ENCODE measurements around the gene BET1L.

BET1L gene

DNA sequence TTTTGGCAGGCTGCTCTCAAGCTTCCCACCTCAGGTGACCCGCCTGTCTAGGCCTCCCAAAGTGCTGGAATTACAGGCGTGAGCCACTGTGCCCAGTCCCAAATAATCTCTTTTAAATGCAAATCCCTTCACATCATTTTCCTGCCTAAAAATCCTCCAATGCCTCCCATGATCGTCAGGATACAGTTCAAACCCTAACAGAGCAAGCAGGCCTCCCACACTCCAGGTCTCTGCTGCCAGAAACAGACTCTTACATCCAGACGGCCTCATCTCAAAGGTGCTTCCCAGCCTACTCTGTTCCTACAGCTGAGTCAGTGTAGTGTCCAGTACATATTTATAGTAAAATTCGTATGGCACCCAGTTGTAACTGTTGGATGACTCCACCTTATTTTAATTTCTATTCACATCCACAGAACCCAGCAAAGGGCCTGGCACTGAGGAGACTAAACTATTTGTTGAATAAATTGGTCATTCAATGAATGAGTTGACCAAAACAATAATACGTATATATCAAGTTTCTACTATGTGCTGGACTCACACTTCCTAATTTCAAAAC lies 20.7 kb upstream of the BET1L start:
- TF ChIP-seq, protein P1, sequence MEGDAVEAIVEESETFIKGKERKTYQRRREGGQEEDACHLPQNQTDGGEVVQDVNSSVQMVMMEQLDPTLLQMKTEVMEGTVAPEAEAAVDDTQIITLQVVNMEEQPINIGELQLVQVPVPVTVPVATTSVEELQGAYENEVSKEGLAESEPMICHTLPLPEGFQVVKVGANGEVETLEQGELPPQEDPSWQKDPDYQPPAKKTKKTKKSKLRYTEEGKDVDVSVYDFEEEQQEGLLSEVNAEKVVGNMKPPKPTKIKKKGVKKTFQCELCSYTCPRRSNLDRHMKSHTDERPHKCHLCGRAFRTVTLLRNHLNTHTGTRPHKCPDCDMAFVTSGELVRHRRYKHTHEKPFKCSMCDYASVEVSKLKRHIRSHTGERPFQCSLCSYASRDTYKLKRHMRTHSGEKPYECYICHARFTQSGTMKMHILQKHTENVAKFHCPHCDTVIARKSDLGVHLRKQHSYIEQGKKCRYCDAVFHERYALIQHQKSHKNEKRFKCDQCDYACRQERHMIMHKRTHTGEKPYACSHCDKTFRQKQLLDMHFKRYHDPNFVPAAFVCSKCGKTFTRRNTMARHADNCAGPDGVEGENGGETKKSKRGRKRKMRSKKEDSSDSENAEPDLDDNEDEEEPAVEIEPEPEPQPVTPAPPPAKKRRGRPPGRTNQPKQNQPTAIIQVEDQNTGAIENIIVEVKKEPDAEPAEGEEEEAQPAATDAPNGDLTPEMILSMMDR (IDR thresholded peaks at IDR 0.05; ENCODE audit: insufficient read depth, low read depth, low read length, missing control alignments): no peak
- no peak overlapping the region for H3K4me3 ChIP-seq (ENCODE audit: low read length)
- DNase-seq (ENCODE audit: low read depth): no peak

- H3K4me3 ChIP-seq (ENCODE audit: low read length): no peak overlapping the region
- TF ChIP-seq, protein P1 (IDR thresholded peaks at IDR 0.05; ENCODE audit: insufficient read depth, low read depth, low read length, missing control alignments): no peak
- DNase-seq (ENCODE audit: low read depth): peak; percentile 78
These were observed 18.7 kb upstream of the BET1L start for GRCh38 chr11:225734-226453.

DNA sequence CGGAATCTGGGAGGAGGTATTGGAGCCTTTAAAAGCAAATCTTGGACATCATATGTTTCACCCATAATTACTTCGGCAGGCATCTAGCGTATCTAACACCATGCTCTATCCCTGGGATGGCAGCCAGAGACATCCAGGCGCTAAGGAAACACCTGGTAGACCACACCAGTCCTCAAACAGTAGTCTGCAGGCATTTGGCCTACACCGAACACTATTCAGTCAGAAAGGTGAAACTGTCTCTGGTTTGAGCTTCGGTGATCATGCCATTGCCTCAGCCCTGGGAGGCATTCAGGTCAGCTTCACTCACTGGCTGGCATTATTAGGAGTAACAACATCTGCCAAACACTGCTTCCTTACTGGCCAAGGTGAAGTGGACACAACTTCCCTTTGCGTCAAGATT lies 17.2 kb upstream of the BET1L start:
- no peak overlapping the region for H3K4me3 ChIP-seq (ENCODE audit: low read length)
- TF ChIP-seq, protein P1 (IDR thresholded peaks at IDR 0.05; ENCODE audit: insufficient read depth, low read depth, low read length, missing control alignments): no peak
- no peak for DNase-seq (ENCODE audit: low read depth)

DNA sequence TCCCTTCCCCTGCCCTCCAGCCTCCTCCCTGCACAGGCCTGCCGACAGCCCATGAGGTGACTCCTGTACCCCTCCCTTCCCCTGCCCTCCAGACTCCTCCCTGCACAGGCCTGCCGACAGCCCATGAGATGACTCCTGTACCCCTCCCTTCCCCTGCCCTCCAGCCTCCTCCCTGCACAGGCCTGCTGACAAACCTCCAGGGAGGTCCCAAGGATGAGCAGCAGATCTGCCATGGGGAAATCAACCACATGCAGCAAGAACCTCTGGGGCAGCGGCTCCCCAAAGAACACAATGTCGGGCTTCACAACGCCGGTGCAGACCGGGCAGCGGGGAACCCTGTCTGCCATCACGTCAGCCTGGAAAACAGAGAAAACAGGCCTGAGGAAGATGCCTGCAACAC lies 16.7 kb upstream of the BET1L start:
- TF ChIP-seq, protein P1 (IDR thresholded peaks at IDR 0.05; ENCODE audit: insufficient read depth, low read depth, low read length, missing control alignments): no peak
- H3K4me3 ChIP-seq (ENCODE audit: low read length): no peak overlapping the region
- no peak for DNase-seq (ENCODE audit: low read depth)

DNA sequence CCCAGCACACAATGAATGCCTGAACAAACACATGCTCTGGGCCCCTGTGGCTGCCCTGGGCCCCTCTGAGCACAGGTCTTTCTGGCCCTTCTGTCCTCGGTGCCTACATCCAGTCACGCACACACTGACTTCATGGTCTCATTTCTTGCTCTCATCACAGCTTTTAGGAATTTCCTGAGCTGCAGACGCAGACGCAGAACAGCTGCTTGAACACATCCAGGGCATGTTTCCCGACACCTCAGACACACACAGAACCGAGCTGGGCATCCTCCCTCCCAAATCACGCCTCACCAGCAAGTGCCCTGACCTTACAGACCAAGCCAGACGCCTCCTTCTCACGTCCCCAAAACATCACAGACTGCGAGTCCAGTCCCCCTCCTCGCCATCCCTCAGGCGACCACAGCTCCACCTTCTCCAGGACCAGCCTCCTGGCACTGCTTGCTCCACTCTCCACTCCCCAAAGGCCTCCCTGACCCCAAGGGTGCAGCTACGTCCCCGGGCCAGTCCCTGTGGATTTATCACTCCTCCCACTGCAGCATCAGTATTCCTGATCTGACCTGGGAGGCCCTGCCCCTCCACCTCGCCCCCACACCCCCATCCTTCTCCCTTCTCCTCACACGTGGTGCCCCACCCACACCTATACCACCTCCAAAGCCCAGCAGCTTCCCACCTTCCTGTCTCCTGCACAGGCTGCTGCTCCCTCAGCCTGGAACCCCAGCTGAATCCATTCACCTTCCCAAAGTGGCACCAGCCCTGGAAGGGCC lies 16.0 kb upstream of the BET1L start:
- DNase-seq (ENCODE audit: low read depth): peak; percentile 13
- no peak overlapping the region for H3K4me3 ChIP-seq (ENCODE audit: low read length)
- TF ChIP-seq, protein P1 (IDR thresholded peaks at IDR 0.05; ENCODE audit: insufficient read depth, low read depth, low read length, missing control alignments): no peak

DNA sequence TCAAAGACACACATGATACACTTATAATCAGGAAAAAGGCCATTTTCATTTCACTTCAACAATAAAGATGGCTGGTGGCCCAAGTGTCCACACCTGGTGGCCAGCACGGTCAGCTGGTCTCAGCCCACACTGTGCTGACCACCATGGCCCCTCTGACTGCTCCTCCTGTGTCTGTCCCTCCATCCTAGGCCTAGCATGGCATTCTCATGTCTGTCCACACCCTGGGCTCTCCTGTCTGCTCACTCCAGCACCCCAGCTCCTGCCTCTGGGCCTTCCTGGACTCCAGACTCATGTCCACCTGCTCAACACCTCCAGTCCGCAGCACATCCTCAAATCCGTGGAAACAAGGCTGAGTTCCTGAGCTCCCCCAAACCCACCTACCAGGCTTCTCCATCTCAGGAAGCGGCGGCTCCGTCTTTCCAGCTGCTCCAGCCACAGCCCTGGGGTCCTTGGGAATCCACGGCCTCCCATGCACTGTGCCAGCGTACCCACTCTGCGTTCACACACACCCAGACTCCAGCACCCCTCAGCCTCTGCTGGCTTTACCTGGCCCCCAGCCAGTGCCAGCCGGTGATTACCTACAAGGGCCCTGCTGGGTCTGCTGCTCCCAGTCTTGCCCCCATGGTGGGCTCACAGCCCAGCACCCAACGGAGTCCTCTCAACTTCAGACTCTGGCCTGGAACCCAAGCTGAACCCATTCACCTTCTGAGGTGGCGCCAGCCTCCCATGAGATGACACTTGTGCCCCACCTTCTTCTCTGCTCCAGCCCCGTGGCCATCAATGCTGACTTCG lies 15.0 kb upstream of the BET1L start:
- DNase-seq (ENCODE audit: low read depth): no peak
- H3K4me3 ChIP-seq (ENCODE audit: low read length): no peak overlapping the region
- TF ChIP-seq, protein P1 (IDR thresholded peaks at IDR 0.05; ENCODE audit: insufficient read depth, low read depth, low read length, missing control alignments): no peak

All from epithelial cell of esophagus (primary cell).